Esophagus muscularis mucosa (tissue), 4 donors: ENCODE measurements around the gene PTPN5. TPM values are rescaled to one million over a fixed set of nuclear protein-coding genes. Genes with fewer than 3 reads are reported as not detected.
"Not testable (repeated sequence)": the region's sequence is repeated elsewhere in the genome, so short reads cannot be mapped to it uniquely, and the experiment has no call there.

ENCODE experiments used
- DNase-seq: peaks from one replicate; pipeline ENCODE4 v3.0.0-alpha.2; 2017; ENCODE audit errors: extremely low spot score
- H3K27ac ChIP-seq, 4 donors: fragments of 200-600 bp; sonication (generic); replicated peaks in 1 of 4; 1 replicate in 3 of 4; 2 replicates in 1 of 4; pipeline ENCODE4 v1.5.1; 2016 to 2019; ENCODE audit warnings: mild to moderate bottlenecking in 1 of 4
- H3K27me3 ChIP-seq, 4 donors: fragments of 200-600 bp; sonication (generic); one replicate each; pipeline versions ENCODE4 v1.5.1 to v1.6.0; 2016 to 2019
- H3K36me3 ChIP-seq, 4 donors: fragments of 200-600 bp; sonication (generic); one replicate each; pipeline ENCODE4 v1.5.1; 2016 to 2019
- H3K4me1 ChIP-seq, 4 donors: fragments of 200-600 bp; sonication (generic); one replicate each; pipeline ENCODE4 v1.5.1; 2016 to 2019
- H3K4me3 ChIP-seq, 4 donors: fragments of 200-600 bp; sonication (generic); 1 replicate in 2 of 4; 2 replicates in 2 of 4; pipeline ENCODE4 v1.5.1; 2016 to 2019; ENCODE audit warnings: mild to moderate bottlenecking in 4 of 4, moderate library complexity in 1 of 4
- H3K9me3 ChIP-seq, 4 donors: fragments of 200-600 bp; sonication (generic); 1 replicate in 3 of 4; 2 replicates in 1 of 4; pipeline ENCODE4 v1.5.1; 2016 to 2019
- EP300 ChIP-seq: sonication (generic); formaldehyde crosslinking; IDR thresholded peaks from one replicate; pipeline ENCODE4 v1.6.1; 2017; ENCODE audit warnings: antibody characterized with exemption
- POLR2A ChIP-seq: fragments of 450-650 bp; IDR thresholded peaks from one replicate; pipeline ENCODE4 v1.6.1; 2017; ENCODE audit warnings: antibody characterized with exemption, moderate library complexity, mild to moderate bottlenecking, low read depth
- POLR2AphosphoS5 ChIP-seq, 2 donors: sonication (generic); formaldehyde crosslinking; IDR thresholded peaks; one replicate each; pipeline ENCODE4 v1.6.1; 2017; ENCODE audit warnings: antibody characterized with exemption in 2 of 2
- WGBS: methylation state at CpG from one replicate; pipeline ENCODE4 v1.1.5; 2018; 5-methylcytosine and 5-hydroxymethylcytosine counted together
- intact Hi-C: fragments of 100-400 bp; cut with DNase I; formaldehyde crosslinking; loops from one replicate; pipeline ENCODE4 v1.15.1; 2023
- total RNA-seq, 4 donors: library from RNA; depleted of rRNA; stranded (reverse); fragments of >200 nt; gene quantifications; one replicate each; pipeline versions ENCODE4 v1.1.0 to v1.2.1, GENCODE V29; 2016
- TF ChIP-seq, protein P1 (sequence below), 3 experiments: fragments of 200-600 bp in 2 of 3; fragments of 450-650 bp in 1 of 3; sonication (generic) in 2 of 3; IDR thresholded peaks; one replicate each; pipeline ENCODE4 v1.5.1; 2017 to 2019; ENCODE audit warnings: antibody characterized with exemption in 3 of 3, mild to moderate bottlenecking in 2 of 3, moderate library complexity in 1 of 3

The PTPN5 gene
- 1 to 10 TPM; 1.2 to 4.1 (median 3.0) TPM for total RNA-seq

DNA sequence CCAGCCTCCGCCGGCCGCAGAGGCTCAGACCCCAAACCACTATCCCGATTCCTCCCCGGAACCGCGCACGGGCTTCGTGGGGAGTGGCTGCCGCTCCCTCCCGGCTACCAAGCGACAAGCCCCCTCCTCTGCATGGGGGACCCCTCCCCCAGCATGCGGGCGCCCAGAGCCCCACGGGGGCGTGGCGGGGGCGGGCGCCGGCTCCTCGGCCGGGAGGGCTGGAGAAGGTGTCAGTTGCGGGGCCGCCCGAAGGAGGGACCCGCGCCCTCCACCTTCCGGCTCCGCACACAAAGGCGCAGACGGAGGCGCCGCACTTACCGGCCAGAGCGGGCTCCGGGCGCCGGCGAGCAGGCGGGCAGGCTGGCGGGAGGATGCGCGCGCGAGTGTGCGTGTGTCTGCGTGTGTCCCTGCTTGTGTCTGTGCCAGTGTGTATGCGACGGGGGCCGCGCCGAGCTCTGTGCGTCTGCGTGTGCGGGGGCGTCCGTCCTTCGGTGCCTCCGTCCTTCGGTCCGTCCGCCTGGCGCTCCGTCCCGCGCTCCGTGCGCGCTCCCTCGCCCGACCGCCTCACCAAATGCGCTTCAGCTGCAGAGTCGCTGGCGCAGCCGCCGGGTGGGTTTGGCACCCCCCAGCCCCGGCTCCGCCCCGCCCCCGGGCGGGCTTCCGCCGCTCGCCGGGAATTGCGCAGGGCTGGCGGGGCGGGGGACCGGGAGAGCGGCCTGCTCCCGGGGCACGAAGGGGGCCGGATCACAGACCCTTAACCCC, at the start of gene PTPN5:
Gene PTPN5, minus strand, starts transcription at position 592 of the 762 bp plus-strand sequence. CDS start 19,840 bp downstream, outside the sequence.
- WGBS = no CpG with 5 or more reads among the region's 94 CpGs
- no peaks in the 10 kb centered on the region for H3K9me3 ChIP-seq
- no peak for DNase-seq
- intact Hi-C loops = no loop called here
- no peak for TF ChIP-seq POLR2AphosphoS5 (IDR thresholded peaks at IDR 0.05)
- TF ChIP-seq, protein P1, sequence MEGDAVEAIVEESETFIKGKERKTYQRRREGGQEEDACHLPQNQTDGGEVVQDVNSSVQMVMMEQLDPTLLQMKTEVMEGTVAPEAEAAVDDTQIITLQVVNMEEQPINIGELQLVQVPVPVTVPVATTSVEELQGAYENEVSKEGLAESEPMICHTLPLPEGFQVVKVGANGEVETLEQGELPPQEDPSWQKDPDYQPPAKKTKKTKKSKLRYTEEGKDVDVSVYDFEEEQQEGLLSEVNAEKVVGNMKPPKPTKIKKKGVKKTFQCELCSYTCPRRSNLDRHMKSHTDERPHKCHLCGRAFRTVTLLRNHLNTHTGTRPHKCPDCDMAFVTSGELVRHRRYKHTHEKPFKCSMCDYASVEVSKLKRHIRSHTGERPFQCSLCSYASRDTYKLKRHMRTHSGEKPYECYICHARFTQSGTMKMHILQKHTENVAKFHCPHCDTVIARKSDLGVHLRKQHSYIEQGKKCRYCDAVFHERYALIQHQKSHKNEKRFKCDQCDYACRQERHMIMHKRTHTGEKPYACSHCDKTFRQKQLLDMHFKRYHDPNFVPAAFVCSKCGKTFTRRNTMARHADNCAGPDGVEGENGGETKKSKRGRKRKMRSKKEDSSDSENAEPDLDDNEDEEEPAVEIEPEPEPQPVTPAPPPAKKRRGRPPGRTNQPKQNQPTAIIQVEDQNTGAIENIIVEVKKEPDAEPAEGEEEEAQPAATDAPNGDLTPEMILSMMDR (IDR thresholded peaks at IDR 0.05) = no peak
- TF ChIP-seq EP300 = no peak
- H3K27ac ChIP-seq = peak within 1 kb of the TSS in 1 of 4 donors; percentile 14
- H3K36me3 ChIP-seq = no peaks in the 10 kb centered on the region
- peaks cover 14 to 19% (median 16%) of the 10 kb centered on the region in 4 donors for H3K4me1 ChIP-seq
- peak within 1 kb of the TSS; percentile 39 to 47 (median 46) for H3K4me3 ChIP-seq
- H3K27me3 ChIP-seq = peaks cover 0 to 49% (median 10%) of the 10 kb centered on the region in 4 donors

DNA sequence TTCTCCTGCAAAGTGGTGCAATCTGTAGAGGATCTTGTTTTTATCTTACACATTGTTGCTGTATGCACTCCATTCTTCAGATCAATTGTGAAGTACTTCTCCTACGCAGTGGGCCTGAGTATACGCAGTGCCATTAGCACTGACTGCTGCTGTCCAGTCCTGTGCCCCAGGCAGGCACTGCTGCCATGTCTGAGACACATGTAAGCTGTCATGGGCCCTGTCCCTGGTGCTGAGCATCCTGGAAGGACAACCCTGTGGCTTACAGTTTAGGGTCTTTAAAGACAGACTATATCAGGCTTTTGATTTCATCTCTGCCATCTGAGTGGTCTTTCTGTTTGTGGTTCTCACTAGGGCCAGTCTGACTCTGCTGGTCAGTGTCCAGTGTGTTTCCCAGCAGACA, 44.8 kb upstream of the PTPN5 start:
- peaks cover 0 to 15% (median 4%) of the 10 kb centered on the region in 4 donors for H3K9me3 ChIP-seq
- intact Hi-C loops = no loop called here
- H3K4me3 ChIP-seq = no peak overlapping the region
- no peaks in the 10 kb centered on the region for H3K4me1 ChIP-seq
- peaks cover 0 to 4% (median 0%) of the 10 kb centered on the region in 4 donors for H3K27me3 ChIP-seq
- no peak overlapping the region for H3K27ac ChIP-seq
- 46% methylated on average over 2 of the region's 2 CpGs for WGBS
- TF ChIP-seq POLR2A = no peak
- TF ChIP-seq POLR2AphosphoS5 (IDR thresholded peaks at IDR 0.05) = no peak
- TF ChIP-seq EP300 = no peak
- TF ChIP-seq, protein P1 (IDR thresholded peaks at IDR 0.05) = no peak
- DNase-seq = no peak
- no peaks in the 10 kb centered on the region for H3K36me3 ChIP-seq

DNA sequence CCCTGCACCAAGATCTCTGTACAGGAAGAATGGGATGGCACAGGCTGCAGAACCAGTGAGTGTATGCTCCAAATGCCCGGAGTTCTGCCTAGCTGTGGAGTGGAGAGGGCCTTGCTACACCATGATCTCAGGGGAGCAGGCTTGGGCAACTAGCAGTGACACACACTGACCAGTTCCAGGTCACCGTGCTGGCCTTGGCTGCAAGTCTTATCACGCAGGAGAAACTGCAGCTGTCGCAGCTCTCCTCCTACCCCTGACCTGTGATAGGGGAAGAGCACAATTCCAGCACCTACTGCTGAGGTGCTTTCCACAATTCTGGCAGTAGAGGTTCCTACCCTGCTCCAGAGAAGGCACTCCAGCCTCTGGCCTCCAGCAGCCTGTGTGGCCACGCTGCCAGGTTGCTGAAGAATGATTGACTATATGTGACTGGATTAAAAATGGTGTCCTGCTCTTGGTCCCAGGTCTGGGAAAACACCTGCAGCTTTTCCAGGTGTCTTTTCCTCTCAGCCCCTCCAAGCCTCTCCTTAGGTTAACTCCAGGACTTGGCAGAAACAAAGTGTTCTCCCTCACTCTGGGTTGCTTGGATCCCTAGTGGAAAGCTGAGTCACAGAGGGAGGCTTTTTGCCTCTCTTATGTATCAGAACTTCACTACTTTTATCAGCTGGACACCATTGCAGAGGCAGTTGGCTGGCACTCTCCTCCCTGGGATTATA, 43.3 kb upstream of the PTPN5 start:
- no peaks in the 10 kb centered on the region for H3K4me1 ChIP-seq
- H3K27ac ChIP-seq = no peak overlapping the region
- intact Hi-C loops = no loop called here
- TF ChIP-seq POLR2AphosphoS5 (IDR thresholded peaks at IDR 0.05) (no peak), POLR2A (no peak), EP300 (no peak)
- TF ChIP-seq, protein P1 (IDR thresholded peaks at IDR 0.05) = no peak
- no peak overlapping the region for H3K4me3 ChIP-seq
- H3K27me3 ChIP-seq = peaks cover 0 to 4% (median 0%) of the 10 kb centered on the region in 4 donors
- DNase-seq = no peak
- no peaks in the 10 kb centered on the region for H3K36me3 ChIP-seq
- peaks cover 0 to 2% (median under 1%) of the 10 kb centered on the region in 4 donors for H3K9me3 ChIP-seq
- WGBS = 86% methylated on average over 2 of the region's 5 CpGs

DNA sequence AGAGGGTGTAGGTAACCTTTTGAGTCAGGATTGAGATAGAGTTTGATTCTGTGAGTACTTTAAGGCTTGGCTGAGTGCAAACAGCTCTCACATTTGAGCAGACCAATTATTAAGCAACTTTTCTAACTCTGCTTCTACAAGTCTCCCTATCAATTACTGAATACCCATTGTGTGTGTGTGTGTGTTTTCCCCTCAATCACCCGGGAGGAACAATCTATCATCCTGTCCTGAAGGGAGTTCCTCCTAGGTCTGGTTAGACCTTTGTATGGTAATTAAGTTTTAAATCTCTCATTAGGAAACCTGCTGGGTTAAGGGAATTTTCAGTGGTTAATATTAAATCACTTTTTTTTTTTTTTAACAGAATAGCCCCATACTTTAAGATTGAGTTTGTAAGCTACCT, 28.6 kb upstream of the PTPN5 start:
- intact Hi-C loops, H3K4me3 ChIP-seq, H3K36me3 ChIP-seq, DNase-seq, H3K4me1 ChIP-seq, H3K27ac ChIP-seq, H3K27me3 ChIP-seq: not testable (repeated sequence)
- WGBS = 41% methylated on average over 1 of the region's 1 CpG
- peaks cover 0 to 14% (median 0%) of the 10 kb centered on the region in 4 donors for H3K9me3 ChIP-seq

DNA sequence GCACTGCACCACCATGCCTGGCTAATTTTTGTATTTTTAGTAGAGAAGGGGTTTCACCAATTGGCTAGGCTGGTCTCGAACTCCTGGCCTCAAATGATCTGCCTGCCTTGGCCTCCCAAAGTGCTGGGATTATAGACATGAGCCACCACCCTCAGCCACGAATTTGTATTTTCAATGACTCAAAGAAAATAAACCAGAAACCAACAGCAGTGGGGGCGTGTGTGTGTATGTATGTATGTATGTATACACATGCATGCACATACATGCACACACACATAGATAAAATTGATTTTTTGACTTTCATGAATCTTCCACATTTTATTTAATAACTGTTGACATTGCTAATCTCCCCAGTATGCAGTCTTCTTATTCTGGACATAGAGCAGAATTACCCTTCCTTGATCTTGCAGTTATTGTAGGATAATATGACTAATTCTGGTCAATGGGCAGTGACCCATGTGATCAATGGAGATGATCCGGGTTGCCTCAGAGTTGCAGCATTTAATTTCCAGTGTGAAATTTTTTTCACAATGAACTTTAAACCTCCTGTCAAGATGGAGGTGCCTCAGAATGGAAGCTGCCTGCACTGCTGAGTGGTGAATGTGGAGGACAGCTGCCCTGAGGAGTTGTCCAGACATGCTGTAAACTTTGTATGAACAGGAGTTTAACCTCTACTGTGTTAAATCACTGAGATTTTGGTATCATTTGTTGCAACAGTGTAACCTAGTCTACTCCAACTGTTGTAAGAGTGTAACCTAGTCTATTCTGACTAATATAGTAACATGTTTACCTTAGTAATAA, 12.8 kb upstream of the PTPN5 start:
- Histone ChIP-seq H3K27ac (no peak overlapping the region), H3K4me3 (no peak overlapping the region), H3K4me1 (peaks cover 0 to 5% (median 0%) of the 10 kb centered on the region in 4 donors), H3K27me3 (no peaks in the 10 kb centered on the region), H3K36me3 (no peaks in the 10 kb centered on the region), H3K9me3 (no peaks in the 10 kb centered on the region)
- TF ChIP-seq, protein P1 (IDR thresholded peaks at IDR 0.05) = no peak
- TF ChIP-seq EP300 = no peak
- intact Hi-C loops = no loop called here
- DNase-seq = peak; percentile 68
- 51% methylated on average over 4 of the region's 4 CpGs for WGBS
